ENCODE data around the gene AIG1.
"Not testable (repeated sequence)": the region's sequence is repeated elsewhere in the genome, so short reads cannot be mapped to it uniquely, and the experiment has no call there.

Gene AIG1

GRCh38 chr6:143298071-143298470 lies 237.4 kb downstream of the AIG1 start:
- TF ChIP-seq CTCF (IDR thresholded peaks at IDR 0.05; ENCODE audit: low read length) (no peak), EZH2 (IDR thresholded peaks at IDR 0.05; ENCODE audit: borderline replicate concordance, low read length) (no peak)
- Histone ChIP-seq H3F3A (ENCODE audit: insufficient read depth, low read length) (no peaks in the 10 kb centered on the region), H3K4me3 (ENCODE audit: low read depth, low read length, poor library complexity, severe bottlenecking) (no peak overlapping the region), H3K9me2 (ENCODE audit: low read depth, low read length) (no peaks in the 10 kb centered on the region), H3K4me1 (ENCODE audit: insufficient read depth, low read length, severe bottlenecking) (no peaks in the 10 kb centered on the region), H3K36me3 (ENCODE audit: insufficient read depth, low read length) (no peaks in the 10 kb centered on the region), H3K9me3 (ENCODE audit: low read length) (no peaks in the 10 kb centered on the region), H3K79me2 (ENCODE audit: insufficient read depth, low read length) (no peaks in the 10 kb centered on the region), H3K9ac (ENCODE audit: low read length) (no peak overlapping the region), H3K27me3 (ENCODE audit: insufficient read depth, low read length) (no peaks in the 10 kb centered on the region), H2AFZ (ENCODE audit: low read length) (no peak overlapping the region), H3K4me2 (ENCODE audit: low read length) (no peak overlapping the region), H3K27ac (ENCODE audit: low read depth, low read length, poor library complexity, severe bottlenecking) (no peak overlapping the region), H4K20me1 (ENCODE audit: insufficient read depth, low read length) (no peaks in the 10 kb centered on the region)

GRCh38 chr6:143299253-143300166 lies 238.8 kb downstream of the AIG1 start:
- no peaks in the 10 kb centered on the region for H3K9me3 ChIP-seq (ENCODE audit: low read length)
- no peaks in the 10 kb centered on the region for H3K9me2 ChIP-seq (ENCODE audit: low read depth, low read length)
- H3K36me3 ChIP-seq (ENCODE audit: insufficient read depth, low read length): no peaks in the 10 kb centered on the region
- no peaks in the 10 kb centered on the region for H3K79me2 ChIP-seq (ENCODE audit: insufficient read depth, low read length)
- no peak overlapping the region for H3K4me3 ChIP-seq (ENCODE audit: low read depth, low read length, poor library complexity, severe bottlenecking)
- no peaks in the 10 kb centered on the region for H3K4me1 ChIP-seq (ENCODE audit: insufficient read depth, low read length, severe bottlenecking)
- no peaks in the 10 kb centered on the region for H3K27me3 ChIP-seq (ENCODE audit: insufficient read depth, low read length)
- H3K4me2 ChIP-seq (ENCODE audit: low read length): no peak overlapping the region
- H4K20me1 ChIP-seq (ENCODE audit: insufficient read depth, low read length): no peaks in the 10 kb centered on the region
- no peak overlapping the region for H3K9ac ChIP-seq (ENCODE audit: low read length)
- H2AFZ ChIP-seq (ENCODE audit: low read length): no peak overlapping the region
- H3K27ac ChIP-seq (ENCODE audit: low read depth, low read length, poor library complexity, severe bottlenecking): no peak overlapping the region
- H3F3A ChIP-seq (ENCODE audit: insufficient read depth, low read length): no peaks in the 10 kb centered on the region
- no peak for TF ChIP-seq EZH2 (IDR thresholded peaks at IDR 0.05; ENCODE audit: borderline replicate concordance, low read length)
- TF ChIP-seq CTCF (IDR thresholded peaks at IDR 0.05; ENCODE audit: low read length): no peak

GRCh38 chr6:143301188-143301587 lies 240.5 kb downstream of the AIG1 start:
- Histone ChIP-seq H3K9me2 (ENCODE audit: low read depth, low read length) (no peaks in the 10 kb centered on the region), H2AFZ (ENCODE audit: low read length) (no peak overlapping the region), H3F3A (ENCODE audit: insufficient read depth, low read length) (no peaks in the 10 kb centered on the region), H3K9me3 (ENCODE audit: low read length) (no peaks in the 10 kb centered on the region), H3K9ac (ENCODE audit: low read length) (no peak overlapping the region), H3K79me2 (ENCODE audit: insufficient read depth, low read length) (no peaks in the 10 kb centered on the region), H3K4me2 (ENCODE audit: low read length) (no peak overlapping the region), H3K4me3 (ENCODE audit: low read depth, low read length, poor library complexity, severe bottlenecking) (no peak overlapping the region), H3K27ac (ENCODE audit: low read depth, low read length, poor library complexity, severe bottlenecking) (no peak overlapping the region), H3K36me3 (ENCODE audit: insufficient read depth, low read length) (no peaks in the 10 kb centered on the region), H4K20me1 (ENCODE audit: insufficient read depth, low read length) (no peaks in the 10 kb centered on the region), H3K27me3 (ENCODE audit: insufficient read depth, low read length) (no peaks in the 10 kb centered on the region), H3K4me1 (ENCODE audit: insufficient read depth, low read length, severe bottlenecking) (no peaks in the 10 kb centered on the region)
- no peak for TF ChIP-seq EZH2 (IDR thresholded peaks at IDR 0.05; ENCODE audit: borderline replicate concordance, low read length)
- no peak for TF ChIP-seq CTCF (IDR thresholded peaks at IDR 0.05; ENCODE audit: low read length)

GRCh38 chr6:143307760-143308159 lies 247.1 kb downstream of the AIG1 start:
- not testable (repeated sequence) for H3K4me2 ChIP-seq (ENCODE audit: low read length); H3K4me1 ChIP-seq (ENCODE audit: insufficient read depth, low read length, severe bottlenecking); H3K79me2 ChIP-seq (ENCODE audit: insufficient read depth, low read length); H3K9me3 ChIP-seq (ENCODE audit: low read length); H2AFZ ChIP-seq (ENCODE audit: low read length); H3K27ac ChIP-seq (ENCODE audit: low read depth, low read length, poor library complexity, severe bottlenecking); H3K27me3 ChIP-seq (ENCODE audit: insufficient read depth, low read length); H3K36me3 ChIP-seq (ENCODE audit: insufficient read depth, low read length); H3K9me2 ChIP-seq (ENCODE audit: low read depth, low read length); H3K9ac ChIP-seq (ENCODE audit: low read length); H3K4me3 ChIP-seq (ENCODE audit: low read depth, low read length, poor library complexity, severe bottlenecking); H4K20me1 ChIP-seq (ENCODE audit: insufficient read depth, low read length); H3F3A ChIP-seq (ENCODE audit: insufficient read depth, low read length)

All from OCI-LY1 (cell line).